Liver (tissue), 3 donors: ENCODE results near the gene SPATS2.

Source experiments
- TF ChIP-seq, protein P1 (sequence below): IDR thresholded peaks from 2 replicates; pipeline ENCODE4 v1.6.1; 2016; ENCODE audit warnings: antibody characterized with exemption
- TF ChIP-seq, protein P2 (sequence below): fragments of 150-350 bp; IDR thresholded peaks from 2 replicates; pipeline ENCODE4 v1.5.1; 2017; ENCODE audit warnings: improper control_type of control experiment, low read depth, low read length; ENCODE audit not compliant: missing input control
- TF ChIP-seq, protein P3 (sequence below): IDR thresholded peaks from 2 replicates; pipeline ENCODE4 v1.6.1; 2016; ENCODE audit warnings: antibody characterized with exemption
- TF ChIP-seq, protein P4 (sequence below): IDR thresholded peaks from 2 replicates; pipeline ENCODE4 v1.6.1; 2016; ENCODE audit warnings: antibody characterized with exemption, mild to moderate bottlenecking
- donor health status: healthy.
- donor health status: healthy.

DNA sequence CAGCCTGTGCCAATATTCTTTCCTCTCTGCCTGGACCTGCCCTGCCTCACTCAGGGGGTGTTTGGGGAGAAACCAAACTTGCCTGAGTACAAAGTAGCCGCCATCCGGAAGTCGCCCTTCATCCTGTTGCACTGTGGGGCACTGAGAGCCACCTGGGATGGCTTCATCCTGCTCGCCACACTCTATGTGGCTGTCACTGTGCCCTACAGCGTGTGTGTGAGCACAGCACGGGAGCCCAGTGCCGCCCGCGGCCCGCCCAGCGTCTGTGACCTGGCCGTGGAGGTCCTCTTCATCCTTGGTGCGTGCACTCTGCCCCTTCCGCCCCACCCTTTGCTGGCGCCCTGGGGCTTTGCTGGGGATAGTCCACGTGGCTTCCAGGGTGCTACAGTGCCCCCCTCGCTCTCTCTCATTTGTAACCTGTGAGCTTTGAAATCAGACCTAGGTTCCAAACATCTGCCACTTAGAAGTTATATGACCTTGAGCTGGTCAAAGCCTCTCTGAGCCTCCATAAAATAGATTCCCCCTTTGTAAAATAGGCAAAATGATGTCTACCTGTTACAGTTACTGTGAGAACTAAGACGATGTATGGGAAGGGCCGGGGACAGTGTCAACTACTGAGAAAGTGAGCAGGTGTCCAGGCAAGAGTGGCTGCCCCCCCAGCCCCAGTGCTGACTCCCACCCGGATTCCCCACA, 176.1 kb downstream of the SPATS2 start:
- TF ChIP-seq, protein P1, sequence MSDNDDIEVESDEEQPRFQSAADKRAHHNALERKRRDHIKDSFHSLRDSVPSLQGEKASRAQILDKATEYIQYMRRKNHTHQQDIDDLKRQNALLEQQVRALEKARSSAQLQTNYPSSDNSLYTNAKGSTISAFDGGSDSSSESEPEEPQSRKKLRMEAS = no peak
- TF ChIP-seq, protein P2, sequence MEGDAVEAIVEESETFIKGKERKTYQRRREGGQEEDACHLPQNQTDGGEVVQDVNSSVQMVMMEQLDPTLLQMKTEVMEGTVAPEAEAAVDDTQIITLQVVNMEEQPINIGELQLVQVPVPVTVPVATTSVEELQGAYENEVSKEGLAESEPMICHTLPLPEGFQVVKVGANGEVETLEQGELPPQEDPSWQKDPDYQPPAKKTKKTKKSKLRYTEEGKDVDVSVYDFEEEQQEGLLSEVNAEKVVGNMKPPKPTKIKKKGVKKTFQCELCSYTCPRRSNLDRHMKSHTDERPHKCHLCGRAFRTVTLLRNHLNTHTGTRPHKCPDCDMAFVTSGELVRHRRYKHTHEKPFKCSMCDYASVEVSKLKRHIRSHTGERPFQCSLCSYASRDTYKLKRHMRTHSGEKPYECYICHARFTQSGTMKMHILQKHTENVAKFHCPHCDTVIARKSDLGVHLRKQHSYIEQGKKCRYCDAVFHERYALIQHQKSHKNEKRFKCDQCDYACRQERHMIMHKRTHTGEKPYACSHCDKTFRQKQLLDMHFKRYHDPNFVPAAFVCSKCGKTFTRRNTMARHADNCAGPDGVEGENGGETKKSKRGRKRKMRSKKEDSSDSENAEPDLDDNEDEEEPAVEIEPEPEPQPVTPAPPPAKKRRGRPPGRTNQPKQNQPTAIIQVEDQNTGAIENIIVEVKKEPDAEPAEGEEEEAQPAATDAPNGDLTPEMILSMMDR = no peak
- TF ChIP-seq, protein P3, sequence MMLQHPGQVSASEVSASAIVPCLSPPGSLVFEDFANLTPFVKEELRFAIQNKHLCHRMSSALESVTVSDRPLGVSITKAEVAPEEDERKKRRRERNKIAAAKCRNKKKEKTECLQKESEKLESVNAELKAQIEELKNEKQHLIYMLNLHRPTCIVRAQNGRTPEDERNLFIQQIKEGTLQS = no peak
- TF ChIP-seq, protein P4, sequence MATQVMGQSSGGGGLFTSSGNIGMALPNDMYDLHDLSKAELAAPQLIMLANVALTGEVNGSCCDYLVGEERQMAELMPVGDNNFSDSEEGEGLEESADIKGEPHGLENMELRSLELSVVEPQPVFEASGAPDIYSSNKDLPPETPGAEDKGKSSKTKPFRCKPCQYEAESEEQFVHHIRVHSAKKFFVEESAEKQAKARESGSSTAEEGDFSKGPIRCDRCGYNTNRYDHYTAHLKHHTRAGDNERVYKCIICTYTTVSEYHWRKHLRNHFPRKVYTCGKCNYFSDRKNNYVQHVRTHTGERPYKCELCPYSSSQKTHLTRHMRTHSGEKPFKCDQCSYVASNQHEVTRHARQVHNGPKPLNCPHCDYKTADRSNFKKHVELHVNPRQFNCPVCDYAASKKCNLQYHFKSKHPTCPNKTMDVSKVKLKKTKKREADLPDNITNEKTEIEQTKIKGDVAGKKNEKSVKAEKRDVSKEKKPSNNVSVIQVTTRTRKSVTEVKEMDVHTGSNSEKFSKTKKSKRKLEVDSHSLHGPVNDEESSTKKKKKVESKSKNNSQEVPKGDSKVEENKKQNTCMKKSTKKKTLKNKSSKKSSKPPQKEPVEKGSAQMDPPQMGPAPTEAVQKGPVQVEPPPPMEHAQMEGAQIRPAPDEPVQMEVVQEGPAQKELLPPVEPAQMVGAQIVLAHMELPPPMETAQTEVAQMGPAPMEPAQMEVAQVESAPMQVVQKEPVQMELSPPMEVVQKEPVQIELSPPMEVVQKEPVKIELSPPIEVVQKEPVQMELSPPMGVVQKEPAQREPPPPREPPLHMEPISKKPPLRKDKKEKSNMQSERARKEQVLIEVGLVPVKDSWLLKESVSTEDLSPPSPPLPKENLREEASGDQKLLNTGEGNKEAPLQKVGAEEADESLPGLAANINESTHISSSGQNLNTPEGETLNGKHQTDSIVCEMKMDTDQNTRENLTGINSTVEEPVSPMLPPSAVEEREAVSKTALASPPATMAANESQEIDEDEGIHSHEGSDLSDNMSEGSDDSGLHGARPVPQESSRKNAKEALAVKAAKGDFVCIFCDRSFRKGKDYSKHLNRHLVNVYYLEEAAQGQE = no peak
